CD4-positive, alpha-beta T cell (primary cell): ENCODE results near the gene GRM8. TPM values are rescaled to one million over a fixed set of nuclear protein-coding genes. Genes with fewer than 3 reads are reported as not detected.

Source experiments
- ATAC-seq: fragments of 200-7000 bp; cut with Tn5 transposase; one replicate; pipeline ENCODE4 v1.10.0; 2022; ENCODE audit warnings: mild to moderate bottlenecking; ENCODE audit not compliant: poor library complexity
- CTCF ChIA-PET: fragments of 350-600 bp; sonication (Branson Sonifier 250); formaldehyde crosslinking; loops from one replicate; lab custom pipeline; 2021; ENCODE audit warnings: antibody characterized with exemption, inconsistent platforms; lab: Charles Lee
- POLR2A ChIA-PET: fragments of 350-600 bp; sonication (Branson Sonifier 250); formaldehyde crosslinking; loops from one replicate; lab custom pipeline; 2021; ENCODE audit warnings: antibody characterized with exemption, inconsistent platforms; lab: Charles Lee
- DNase-seq, 14 experiments: peaks; one replicate each; pipeline ENCODE4 v3.0.0-alpha.2; 2013 to 2020; ENCODE audit warnings: mixed read lengths in 2 of 14
- H3K27ac ChIP-seq, 2 donors: one replicate each; pipeline versions ENCODE4 v1.5.1 to v1.7.0; 2013; ENCODE audit warnings: low read length in 2 of 2, low read depth in 1 of 2, mild to moderate bottlenecking in 1 of 2
- H3K27me3 ChIP-seq, 2 experiments: 1 replicate in 1 of 2; 2 replicates in 1 of 2; pipeline versions ENCODE4 v1.6.1 to v1.7.0; 2013; ENCODE audit warnings: low read length in 2 of 2, control low read depth in 1 of 2, mild to moderate bottlenecking in 1 of 2, moderate library complexity in 1 of 2; ENCODE audit not compliant: insufficient read depth in 2 of 2, control insufficient read depth in 1 of 2
- H3K36me3 ChIP-seq: one replicate; pipeline ENCODE4 v1.6.1; 2013; ENCODE audit warnings: low read length, control low read depth; ENCODE audit not compliant: insufficient read depth
- H3K4me1 ChIP-seq: one replicate; pipeline ENCODE4 v1.6.1; 2013; ENCODE audit warnings: low read length, control low read depth; ENCODE audit not compliant: insufficient read depth
- H3K4me3 ChIP-seq: one replicate; pipeline ENCODE4 v1.5.1; 2013; ENCODE audit warnings: mild to moderate bottlenecking, low read length, moderate library complexity
- H3K9me3 ChIP-seq, 2 experiments: 1 replicate in 1 of 2; 2 replicates in 1 of 2; pipeline versions ENCODE4 v1.6.1 to v1.7.0; 2013; ENCODE audit warnings: low read length in 2 of 2, mild to moderate bottlenecking in 2 of 2, control low read depth in 1 of 2, moderate library complexity in 1 of 2; ENCODE audit not compliant: control insufficient read depth in 1 of 2, insufficient read depth in 1 of 2
- H3K27ac Mint-ChIP-seq: one replicate; pipeline ENCODE4 v1.8.0; 2020; ENCODE audit warnings: mixed read lengths
- H3K27me3 Mint-ChIP-seq: one replicate; pipeline ENCODE4 v1.8.0; 2021; ENCODE audit warnings: mixed read lengths
- H3K36me3 Mint-ChIP-seq: one replicate; pipeline ENCODE4 v1.8.0; 2021; ENCODE audit warnings: low read depth, mixed read lengths
- H3K4me1 Mint-ChIP-seq: one replicate; pipeline ENCODE4 v1.8.0; 2021; ENCODE audit warnings: low read depth, mixed read lengths
- H3K4me3 Mint-ChIP-seq: one replicate; pipeline ENCODE4 v1.8.0; 2020; ENCODE audit warnings: mild to moderate bottlenecking, mixed read lengths
- H3K9me3 Mint-ChIP-seq: one replicate; pipeline ENCODE4 v1.8.0; 2020; ENCODE audit warnings: mixed read lengths
- intact Hi-C, 2 experiments: fragments of 100-400 bp; cut with DNase I in 1 of 2; cut with micrococcal nuclease in 1 of 2; formaldehyde crosslinking; loops; one replicate each; pipeline versions ENCODE4 v1.15.1 to v1.9.0; 2023 to 2025; cut with DNase I, micrococcal nuclease
- total RNA-seq, 174 experiments: library from RNA in 2 of 174; stranded (reverse) in 2 of 174; gene quantifications; one replicate each; pipeline ENCODE4 v1.2.3 and lab custom pipeline; 2021 to 2026
- TF ChIP-seq, protein P1 (sequence below): fragments of 200-600 bp; IDR thresholded peaks from one replicate; pipeline ENCODE4 v1.8.0; 2022; ENCODE audit warnings: antibody characterized with exemption, mild to moderate bottlenecking

GRM8 gene
- total RNA-seq, 2 experiments from 2014 or later, result not detected

DNA sequence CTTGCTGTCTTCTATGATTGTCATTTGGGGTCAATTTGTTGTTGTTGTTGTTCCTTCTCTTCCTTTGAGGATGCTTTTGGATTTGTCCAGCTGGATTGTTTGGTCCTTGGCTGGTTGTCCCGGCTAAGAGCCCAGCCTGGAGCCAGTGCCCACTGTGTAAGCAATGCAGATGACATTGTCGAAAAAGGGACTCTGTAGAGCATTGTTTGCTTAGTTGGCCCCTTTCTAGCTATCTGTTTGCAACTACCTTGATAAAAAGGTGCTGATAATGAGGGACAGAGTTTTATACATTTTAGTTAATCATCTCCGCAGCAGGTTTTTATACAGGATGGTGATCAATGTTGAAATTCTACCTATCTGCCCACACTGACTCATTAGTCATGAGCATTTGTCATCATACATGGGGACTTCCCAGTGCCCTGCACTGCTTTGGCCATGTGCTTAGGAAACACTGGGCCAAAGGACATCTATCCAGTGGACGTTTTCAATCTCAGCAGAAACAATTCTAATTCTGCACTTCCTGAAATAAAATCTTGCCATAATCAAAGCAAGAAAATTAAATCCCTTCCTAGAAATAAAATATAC is 311.9 kb downstream of the GRM8 start:
- DNase-seq (no peak), ATAC-seq (no peak)
- Mint-ChIP-seq H3K4me1 (no peaks in the 10 kb centered on the region), H3K27me3 (peaks cover 1% of the 10 kb centered on the region), H3K36me3 (no peaks in the 10 kb centered on the region), H3K27ac (no peak overlapping the region), H3K4me3 (no peak overlapping the region), H3K9me3 (no peaks in the 10 kb centered on the region)
- no peaks in the 10 kb centered on the region for H3K27me3 ChIP-seq
- no peaks in the 10 kb centered on the region for H3K4me1 ChIP-seq
- H3K27ac ChIP-seq, result no peak overlapping the region
- CTCF ChIA-PET, result no interaction called here
- intact Hi-C loops, result no loop called here
- H3K36me3 ChIP-seq, result no peaks in the 10 kb centered on the region
- H3K4me3 ChIP-seq, result no peak overlapping the region
- POLR2A ChIA-PET, result no interaction called here
- TF ChIP-seq, protein P1, sequence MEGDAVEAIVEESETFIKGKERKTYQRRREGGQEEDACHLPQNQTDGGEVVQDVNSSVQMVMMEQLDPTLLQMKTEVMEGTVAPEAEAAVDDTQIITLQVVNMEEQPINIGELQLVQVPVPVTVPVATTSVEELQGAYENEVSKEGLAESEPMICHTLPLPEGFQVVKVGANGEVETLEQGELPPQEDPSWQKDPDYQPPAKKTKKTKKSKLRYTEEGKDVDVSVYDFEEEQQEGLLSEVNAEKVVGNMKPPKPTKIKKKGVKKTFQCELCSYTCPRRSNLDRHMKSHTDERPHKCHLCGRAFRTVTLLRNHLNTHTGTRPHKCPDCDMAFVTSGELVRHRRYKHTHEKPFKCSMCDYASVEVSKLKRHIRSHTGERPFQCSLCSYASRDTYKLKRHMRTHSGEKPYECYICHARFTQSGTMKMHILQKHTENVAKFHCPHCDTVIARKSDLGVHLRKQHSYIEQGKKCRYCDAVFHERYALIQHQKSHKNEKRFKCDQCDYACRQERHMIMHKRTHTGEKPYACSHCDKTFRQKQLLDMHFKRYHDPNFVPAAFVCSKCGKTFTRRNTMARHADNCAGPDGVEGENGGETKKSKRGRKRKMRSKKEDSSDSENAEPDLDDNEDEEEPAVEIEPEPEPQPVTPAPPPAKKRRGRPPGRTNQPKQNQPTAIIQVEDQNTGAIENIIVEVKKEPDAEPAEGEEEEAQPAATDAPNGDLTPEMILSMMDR, result no peak
- H3K9me3 ChIP-seq, result no peaks in the 10 kb centered on the region

DNA sequence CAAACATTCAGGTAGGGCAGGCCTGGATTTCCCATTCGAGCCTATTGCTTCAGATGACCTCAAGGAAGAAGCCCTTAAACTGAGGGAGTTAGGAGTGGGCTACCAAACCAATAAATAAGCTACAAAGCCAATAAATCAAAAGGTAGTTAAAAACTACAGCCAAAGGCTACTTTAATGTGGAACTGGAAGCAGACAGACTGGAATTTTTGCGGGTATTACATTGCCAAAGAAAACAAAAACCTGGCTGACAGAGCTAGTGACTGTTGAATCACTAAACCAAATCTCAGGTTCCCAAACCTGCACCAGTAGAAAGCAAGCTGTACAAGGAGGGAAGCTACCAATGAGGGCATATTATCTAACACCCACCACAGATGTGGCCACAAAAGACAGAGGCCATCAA is 315.6 kb downstream of the GRM8 start:
- intact Hi-C loops, result no loop called here
- Histone ChIP-seq H3K4me3 (no peak overlapping the region), H3K9me3 (no peaks in the 10 kb centered on the region), H3K4me1 (no peaks in the 10 kb centered on the region), H3K27ac (no peak overlapping the region), H3K27me3 (no peaks in the 10 kb centered on the region), H3K36me3 (no peaks in the 10 kb centered on the region)
- Mint-ChIP-seq H3K4me1 (no peaks in the 10 kb centered on the region), H3K9me3 (no peaks in the 10 kb centered on the region), H3K36me3 (no peaks in the 10 kb centered on the region), H3K27me3 (peaks cover 9% of the 10 kb centered on the region), H3K4me3 (no peak overlapping the region), H3K27ac (no peak overlapping the region)
- POLR2A ChIA-PET, result no interaction called here
- ATAC-seq, result no peak
- DNase-seq, result no peak
- TF ChIP-seq, protein P1, result no peak
- CTCF ChIA-PET, result no interaction called here

GRCh38 chr7:126931581-126931980 is 321.2 kb downstream of the GRM8 start:
- Histone ChIP-seq H3K27me3 (no peaks in the 10 kb centered on the region), H3K4me1 (no peaks in the 10 kb centered on the region), H3K27ac (no peak overlapping the region), H3K9me3 (no peaks in the 10 kb centered on the region), H3K36me3 (no peaks in the 10 kb centered on the region), H3K4me3 (no peak overlapping the region)
- ChIA-PET POLR2A (no interaction called here), CTCF (no interaction called here)
- Mint-ChIP-seq H3K27ac (no peak overlapping the region), H3K27me3 (peaks cover 16% of the 10 kb centered on the region), H3K36me3 (no peaks in the 10 kb centered on the region), H3K4me3 (no peak overlapping the region), H3K9me3 (peaks cover under 1% of the 10 kb centered on the region), H3K4me1 (no peaks in the 10 kb centered on the region)
- DNase-seq, result no peak
- ATAC-seq, result no peak
- intact Hi-C loops, result no loop called here
- TF ChIP-seq, protein P1, result no peak
